ENCODE measurements around the gene GALNT18. TPM values are rescaled to one million over a fixed set of nuclear protein-coding genes. Genes with fewer than 3 reads are reported as not detected.

GALNT18 gene
- total RNA-seq, 6 experiments from 2014 or later = 3.7 to 11.4 (median 7.8) TPM

DNA sequence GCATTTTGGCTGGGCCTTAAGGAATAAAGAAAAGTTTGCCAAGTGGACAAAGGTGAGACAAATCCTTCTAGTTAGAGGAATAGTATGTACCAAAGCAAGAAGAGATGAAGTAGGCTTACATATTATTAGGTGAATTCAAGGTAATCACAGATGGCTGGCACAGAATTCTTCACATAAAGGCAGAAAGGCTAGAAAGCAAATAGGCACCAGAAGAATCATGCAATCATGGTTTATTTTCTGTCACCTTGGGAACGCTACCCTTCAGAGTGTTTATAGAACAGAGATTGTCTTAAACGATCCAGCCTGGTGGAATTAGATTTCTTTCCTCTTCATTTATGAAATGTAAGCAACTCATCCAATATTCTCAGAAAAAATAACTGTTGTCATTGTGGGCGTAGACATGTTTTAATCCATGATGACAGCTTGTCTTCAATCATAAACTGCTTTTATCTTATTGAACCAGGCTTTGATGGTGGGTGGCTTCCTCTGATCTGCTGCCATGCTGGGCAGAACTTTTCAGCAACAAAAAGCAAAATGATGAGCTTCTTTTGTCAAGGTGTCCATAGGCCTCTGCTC lies 219.8 kb downstream of the GALNT18 start:
- no peak for DNase-seq
- Histone ChIP-seq H3K36me3 (no peaks in the 10 kb centered on the region), H3K4me3 (no peak overlapping the region), H3K4me1 (peaks cover 0 to 10% (median 4%) of the 10 kb centered on the region in 4 donors), H3K9me3 (no peaks in the 10 kb centered on the region), H3K27me3 (no peaks in the 10 kb centered on the region), H3K27ac (no peak overlapping the region)
- no peak for TF ChIP-seq POLR2A (IDR thresholded peaks at IDR 0.05)
- TF ChIP-seq, protein P1, sequence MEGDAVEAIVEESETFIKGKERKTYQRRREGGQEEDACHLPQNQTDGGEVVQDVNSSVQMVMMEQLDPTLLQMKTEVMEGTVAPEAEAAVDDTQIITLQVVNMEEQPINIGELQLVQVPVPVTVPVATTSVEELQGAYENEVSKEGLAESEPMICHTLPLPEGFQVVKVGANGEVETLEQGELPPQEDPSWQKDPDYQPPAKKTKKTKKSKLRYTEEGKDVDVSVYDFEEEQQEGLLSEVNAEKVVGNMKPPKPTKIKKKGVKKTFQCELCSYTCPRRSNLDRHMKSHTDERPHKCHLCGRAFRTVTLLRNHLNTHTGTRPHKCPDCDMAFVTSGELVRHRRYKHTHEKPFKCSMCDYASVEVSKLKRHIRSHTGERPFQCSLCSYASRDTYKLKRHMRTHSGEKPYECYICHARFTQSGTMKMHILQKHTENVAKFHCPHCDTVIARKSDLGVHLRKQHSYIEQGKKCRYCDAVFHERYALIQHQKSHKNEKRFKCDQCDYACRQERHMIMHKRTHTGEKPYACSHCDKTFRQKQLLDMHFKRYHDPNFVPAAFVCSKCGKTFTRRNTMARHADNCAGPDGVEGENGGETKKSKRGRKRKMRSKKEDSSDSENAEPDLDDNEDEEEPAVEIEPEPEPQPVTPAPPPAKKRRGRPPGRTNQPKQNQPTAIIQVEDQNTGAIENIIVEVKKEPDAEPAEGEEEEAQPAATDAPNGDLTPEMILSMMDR (IDR thresholded peaks at IDR 0.05) = no peak
- 91% methylated on average over 3 of the region's 3 CpGs for WGBS (ENCODE audit: insufficient coverage, low coverage, low lambda C conversion rate, missing lambda C conversion rate)
- intact Hi-C loops (cut with DNase I) = no loop called here
- ATAC-seq = no peak

DNA sequence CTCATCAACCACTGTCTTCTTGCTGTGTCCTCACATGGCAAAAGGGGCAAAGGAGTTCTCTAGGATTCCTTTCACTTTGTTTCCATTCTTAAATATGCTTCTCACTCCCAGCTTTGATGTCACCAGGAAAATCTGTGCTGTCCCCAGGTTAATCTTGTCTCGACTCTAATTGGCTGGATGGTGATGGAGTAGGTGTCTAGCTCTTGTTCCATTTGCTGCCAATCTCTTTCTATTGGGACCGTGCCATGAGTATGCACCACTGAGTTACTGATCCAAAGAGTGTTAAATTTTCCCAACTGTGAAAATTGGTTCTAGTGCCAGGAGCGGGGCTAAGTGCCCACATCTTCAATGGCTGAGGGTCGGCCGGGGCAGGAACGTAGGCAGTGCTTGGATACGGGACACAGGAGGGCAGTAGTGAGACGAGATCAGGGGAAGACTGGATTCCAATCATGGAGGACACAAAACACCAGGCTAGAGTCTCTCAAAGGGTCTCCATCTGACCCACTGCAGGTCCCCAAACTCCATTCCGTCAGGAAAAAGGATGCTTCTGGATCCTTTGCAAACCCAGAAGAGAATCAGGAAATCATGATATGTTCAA lies 221.1 kb downstream of the GALNT18 start:
- Histone ChIP-seq H3K9me3 (no peaks in the 10 kb centered on the region), H3K4me1 (no peaks in the 10 kb centered on the region), H3K27me3 (no peaks in the 10 kb centered on the region), H3K36me3 (no peaks in the 10 kb centered on the region), H3K4me3 (no peak overlapping the region), H3K27ac (no peak overlapping the region)
- no peak for DNase-seq
- TF ChIP-seq POLR2A (IDR thresholded peaks at IDR 0.05) = no peak
- TF ChIP-seq, protein P1 (IDR thresholded peaks at IDR 0.05) = peak in 2 of 4 donors; percentile 31 to 42
- ATAC-seq = peak in 2 of 4 donors; percentile 34 to 48
- intact Hi-C loops (cut with DNase I) = no loop called here
- WGBS (ENCODE audit: insufficient coverage, low coverage, low lambda C conversion rate, missing lambda C conversion rate) = 98% methylated on average over 5 of the region's 9 CpGs

DNA sequence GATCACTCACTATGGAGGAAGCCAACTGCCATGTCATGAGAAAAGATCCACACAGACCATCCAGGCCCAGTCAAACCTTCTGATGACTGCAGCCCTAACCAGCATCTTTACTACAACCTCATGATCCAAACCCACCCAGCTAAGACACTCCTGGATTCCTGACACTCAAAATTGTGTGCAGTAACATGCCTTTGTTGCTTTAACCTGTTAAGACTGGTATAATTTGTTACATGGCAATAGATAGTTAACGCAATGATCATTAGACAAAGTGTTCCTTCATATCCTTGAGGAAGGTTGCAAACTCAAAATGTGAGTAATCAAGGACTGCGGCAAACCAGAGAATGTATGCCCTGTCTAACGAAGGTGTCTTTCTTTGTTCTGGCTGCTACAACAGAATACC lies 221.7 kb downstream of the GALNT18 start:
- ATAC-seq (no peak), DNase-seq (no peak)
- 89% methylated on average over 3 of the region's 3 CpGs for WGBS (ENCODE audit: insufficient coverage, low coverage, low lambda C conversion rate, missing lambda C conversion rate)
- H3K27ac ChIP-seq = no peak overlapping the region
- intact Hi-C loops (cut with DNase I) = no loop called here
- no peaks in the 10 kb centered on the region for H3K4me1 ChIP-seq
- TF ChIP-seq, protein P1 (IDR thresholded peaks at IDR 0.05) = no peak
- no peak for TF ChIP-seq POLR2A (IDR thresholded peaks at IDR 0.05)
- no peak overlapping the region for H3K4me3 ChIP-seq
- H3K9me3 ChIP-seq = no peaks in the 10 kb centered on the region
- no peaks in the 10 kb centered on the region for H3K36me3 ChIP-seq
- no peaks in the 10 kb centered on the region for H3K27me3 ChIP-seq

DNA sequence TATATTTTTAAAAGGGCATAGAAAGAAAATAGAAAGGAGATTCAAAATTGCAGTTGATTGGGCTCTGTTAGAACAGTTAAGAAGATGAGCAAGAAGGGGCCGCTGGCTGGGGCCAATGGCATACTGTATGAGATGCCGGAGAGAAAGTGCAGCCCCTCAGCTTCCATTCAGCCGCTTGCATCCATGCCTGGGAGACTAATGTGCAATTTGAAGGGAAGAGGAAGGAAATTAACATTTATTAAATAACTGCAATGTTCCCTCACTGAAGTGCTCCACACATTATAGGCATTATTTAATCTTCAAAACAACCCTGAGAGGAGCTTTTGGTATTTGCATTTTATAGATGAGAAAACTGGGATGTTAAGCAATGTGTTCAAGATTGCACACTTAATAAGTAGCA lies 224.0 kb downstream of the GALNT18 start:
- ATAC-seq (no peak), DNase-seq (no peak)
- intact Hi-C loops (cut with DNase I) = no loop called here
- H3K4me1 ChIP-seq = no peaks in the 10 kb centered on the region
- TF ChIP-seq, protein P1 (IDR thresholded peaks at IDR 0.05) = no peak
- TF ChIP-seq POLR2A (IDR thresholded peaks at IDR 0.05) = no peak
- no peaks in the 10 kb centered on the region for H3K27me3 ChIP-seq
- no peak overlapping the region for H3K27ac ChIP-seq
- H3K36me3 ChIP-seq = no peaks in the 10 kb centered on the region
- no peaks in the 10 kb centered on the region for H3K9me3 ChIP-seq
- no peak overlapping the region for H3K4me3 ChIP-seq
- WGBS (ENCODE audit: insufficient coverage, low coverage, low lambda C conversion rate, missing lambda C conversion rate) = 93% methylated on average over 3 of the region's 3 CpGs

All from right lobe of liver (tissue), 6 donors.